GM18498 (cell line): ENCODE results near the gene KLF15.

Source experiments
- ATAC-seq: cut with Tn5 transposase; IDR thresholded peaks from one replicate; pipeline ENCODE4 v1.9.1; 2021; ENCODE audit warnings: mild to moderate bottlenecking, moderate library complexity; ENCODE audit not compliant: unreplicated experiment

The KLF15 gene

DNA sequence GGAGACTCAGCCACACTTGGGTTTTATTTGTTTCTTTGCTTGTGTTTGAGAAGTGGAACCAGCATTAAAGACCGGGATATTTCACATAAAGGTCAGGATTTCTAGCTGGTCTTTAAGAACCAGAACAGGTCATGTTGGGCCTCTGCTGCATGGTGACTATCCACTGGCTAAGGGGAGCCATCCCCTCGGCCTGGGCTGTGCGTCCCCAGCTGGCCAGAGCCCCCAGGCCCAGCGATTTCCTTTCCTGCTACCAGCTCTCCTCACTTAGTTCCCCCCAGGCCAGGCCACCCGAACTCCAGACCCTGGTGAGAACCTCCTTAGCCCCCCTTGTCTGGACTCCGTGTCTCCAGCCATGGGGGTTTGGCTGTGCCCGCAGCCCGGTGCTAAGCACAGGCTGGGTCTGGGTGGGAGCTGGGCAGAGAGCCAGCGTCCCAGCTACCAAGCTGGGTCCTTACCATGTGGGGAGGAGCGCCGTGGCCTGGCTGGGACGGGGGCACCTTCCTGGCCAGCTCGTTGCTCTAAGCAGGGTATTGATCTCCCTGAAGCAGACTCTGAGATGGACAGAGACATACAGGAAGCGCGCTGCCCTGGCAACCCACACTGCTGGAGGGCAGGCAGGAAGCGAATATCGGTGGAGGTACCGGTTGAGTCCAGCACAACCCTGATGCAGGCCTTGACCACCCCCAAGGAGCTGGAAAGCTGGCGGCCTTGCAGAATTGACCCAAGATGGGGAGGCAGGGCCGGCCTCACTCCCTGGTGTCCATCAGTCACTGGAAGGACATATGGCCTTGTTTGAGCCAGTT, 49.4 kb downstream of the KLF15 start:
- no peak for ATAC-seq

DNA sequence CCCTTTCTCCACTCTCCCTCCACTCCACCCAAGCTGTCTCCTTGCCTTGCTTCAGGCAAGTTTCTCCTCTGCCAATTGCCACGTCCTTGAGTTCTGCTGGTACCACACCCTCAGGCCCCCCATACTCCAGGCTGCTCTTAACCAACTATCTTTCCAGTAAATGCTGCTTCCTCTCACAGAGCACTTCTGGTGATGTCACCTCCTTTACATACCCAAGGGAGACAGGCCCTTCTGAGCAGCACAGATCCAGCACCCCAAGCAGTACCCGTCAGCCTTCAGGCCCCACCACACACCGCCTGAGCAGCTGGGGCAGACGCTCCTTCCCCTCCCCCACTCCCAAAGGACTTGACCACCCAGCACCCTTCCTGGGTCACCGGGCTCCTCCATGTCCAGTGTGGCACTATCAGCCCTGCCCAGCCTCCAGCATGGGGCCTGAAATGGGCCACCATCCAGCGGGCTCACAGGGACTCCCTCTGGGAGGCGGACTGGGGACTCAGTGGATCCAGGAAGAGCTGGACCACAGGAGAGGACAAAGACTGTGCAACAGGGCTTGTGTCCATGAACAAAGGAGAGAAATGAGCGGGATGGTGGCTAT, 50.2 kb downstream of the KLF15 start:
- no peak for ATAC-seq

- ATAC-seq, result no peak
Observed at GRCh38 chr3:126306397-126306796, 50.8 kb downstream of the KLF15 start.

DNA sequence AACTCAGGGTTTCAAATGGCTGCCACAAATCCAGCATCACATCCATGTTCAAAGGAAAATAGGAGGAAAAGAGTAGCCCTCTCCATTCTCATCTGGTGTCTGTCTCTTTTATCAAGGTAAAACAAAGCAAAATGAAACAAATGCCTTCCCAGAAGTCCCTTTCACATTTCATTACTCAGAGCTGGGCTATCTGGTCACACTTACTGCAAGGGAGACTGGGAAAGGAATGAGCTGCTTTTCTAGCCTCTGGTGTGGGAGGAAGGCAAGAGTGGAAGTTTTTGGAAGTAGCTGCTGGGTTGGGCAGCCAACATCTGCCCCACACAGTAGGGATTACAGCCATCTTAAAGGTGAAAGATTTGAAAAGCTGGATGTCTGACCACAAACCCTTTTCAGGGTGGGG, 51.8 kb downstream of the KLF15 start:
- ATAC-seq, result no peak

GRCh38 chr3:126304704-126305103, 52.5 kb downstream of the KLF15 start:
- no peak for ATAC-seq

- ATAC-seq, result no peak
Observed at GRCh38 chr3:126304291-126304690, 52.9 kb downstream of the KLF15 start.

GRCh38 chr3:126303272-126303671, 53.9 kb downstream of the KLF15 start:
- ATAC-seq, result no peak

- no peak for ATAC-seq
Observed at GRCh38 chr3:126300761-126301481, 56.3 kb downstream of the KLF15 start.

GRCh38 chr3:126300001-126300760, 57.0 kb downstream of the KLF15 start:
- ATAC-seq, result no peak

GRCh38 chr3:126295407-126295939, 61.7 kb downstream of the KLF15 start:
- ATAC-seq, result no peak

GRCh38 chr3:126294211-126294808, 62.9 kb downstream of the KLF15 start:
- no peak for ATAC-seq

DNA sequence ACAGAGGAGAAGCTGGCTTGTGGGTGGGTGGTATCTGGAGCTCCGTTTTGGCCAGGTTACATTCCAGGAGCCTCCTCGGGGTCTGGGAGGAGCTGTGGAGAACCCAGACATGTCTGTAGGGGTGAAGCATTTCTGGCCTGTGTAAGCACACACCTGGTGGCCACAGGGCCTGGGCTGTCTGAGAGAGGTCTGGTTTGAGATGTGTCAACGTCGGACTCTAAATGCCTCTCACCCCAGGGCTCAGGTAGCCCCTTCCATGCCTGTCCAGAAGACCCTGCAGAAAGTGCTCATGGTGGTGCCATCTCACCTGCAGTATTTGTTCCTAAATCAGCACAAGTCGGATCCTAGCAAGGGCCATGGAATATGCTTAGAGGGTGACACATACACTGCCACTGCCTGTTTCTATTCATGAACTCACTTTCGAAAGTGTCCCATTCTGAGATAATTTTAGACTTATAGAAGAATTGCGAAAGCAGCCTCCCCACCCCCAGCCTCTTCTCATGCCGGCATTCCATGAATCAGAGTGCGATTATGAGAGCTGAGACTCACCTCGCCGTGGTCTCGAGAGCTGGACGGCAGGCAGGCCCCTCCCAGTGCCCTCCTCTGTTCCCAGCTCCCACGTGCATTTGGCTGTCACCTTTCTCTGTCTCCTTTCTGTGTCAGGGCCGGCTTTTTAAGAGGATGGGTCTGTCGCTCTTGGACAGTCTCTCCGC, 63.7 kb downstream of the KLF15 start:
- no peak for ATAC-seq
